Adrenal gland (tissue), 5 donors: Measurements from ENCODE around the gene USP6NL.

Source experiments
- POLR2A ChIP-seq, 2 donors: fragments of 450-650 bp; IDR thresholded peaks; one replicate each; pipeline ENCODE4 v1.6.1; 2017; ENCODE audit warnings: antibody characterized with exemption in 2 of 2, mild to moderate bottlenecking in 2 of 2, moderate library complexity in 1 of 2
- TF ChIP-seq, protein P1 (sequence below), 6 experiments: fragments of 450-650 bp in 4 of 6; fragments of 200-600 bp in 2 of 6; sonication (generic) in 1 of 6; IDR thresholded peaks; 1 replicate in 5 of 6; 2 replicates in 1 of 6; pipeline versions ENCODE4 v1.5.1 to v1.8.0; 2016 to 2021; ENCODE audit warnings: antibody characterized with exemption in 6 of 6, mild to moderate bottlenecking in 2 of 6, moderate library complexity in 1 of 6
- donor health status: DM: no; HTN: no; CAD: no.

- TF ChIP-seq, protein P1, sequence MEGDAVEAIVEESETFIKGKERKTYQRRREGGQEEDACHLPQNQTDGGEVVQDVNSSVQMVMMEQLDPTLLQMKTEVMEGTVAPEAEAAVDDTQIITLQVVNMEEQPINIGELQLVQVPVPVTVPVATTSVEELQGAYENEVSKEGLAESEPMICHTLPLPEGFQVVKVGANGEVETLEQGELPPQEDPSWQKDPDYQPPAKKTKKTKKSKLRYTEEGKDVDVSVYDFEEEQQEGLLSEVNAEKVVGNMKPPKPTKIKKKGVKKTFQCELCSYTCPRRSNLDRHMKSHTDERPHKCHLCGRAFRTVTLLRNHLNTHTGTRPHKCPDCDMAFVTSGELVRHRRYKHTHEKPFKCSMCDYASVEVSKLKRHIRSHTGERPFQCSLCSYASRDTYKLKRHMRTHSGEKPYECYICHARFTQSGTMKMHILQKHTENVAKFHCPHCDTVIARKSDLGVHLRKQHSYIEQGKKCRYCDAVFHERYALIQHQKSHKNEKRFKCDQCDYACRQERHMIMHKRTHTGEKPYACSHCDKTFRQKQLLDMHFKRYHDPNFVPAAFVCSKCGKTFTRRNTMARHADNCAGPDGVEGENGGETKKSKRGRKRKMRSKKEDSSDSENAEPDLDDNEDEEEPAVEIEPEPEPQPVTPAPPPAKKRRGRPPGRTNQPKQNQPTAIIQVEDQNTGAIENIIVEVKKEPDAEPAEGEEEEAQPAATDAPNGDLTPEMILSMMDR (IDR thresholded peaks at IDR 0.05) = no peak
- TF ChIP-seq POLR2A (IDR thresholded peaks at IDR 0.05) = no peak
These were observed 75.2 kb downstream of the USP6NL start for GRCh38 chr10:11536228-11536627.
